Stimulated activated CD4-positive, alpha-beta T cell treated with anti-CD3 and anti-CD28 coated beads, TNF-alpha, amount 100 ng/mL, for 1 hour (primary cell): ENCODE data around the gene GRIN2D.

Experiments used
- DNase-seq, 3 donors: peaks; one replicate each; pipeline ENCODE4 v3.0.0-alpha.2; 2020; ENCODE audit warnings: low read depth in 3 of 3, low spot score in 1 of 3

Gene GRIN2D

GRCh38 chr19:48441360-48442050 lies 48.0 kb downstream of the GRIN2D start:
- DNase-seq = no peak

- DNase-seq = no peak
Measured at GRCh38 chr19:48442116-48443035, 48.9 kb downstream of the GRIN2D start.

DNA sequence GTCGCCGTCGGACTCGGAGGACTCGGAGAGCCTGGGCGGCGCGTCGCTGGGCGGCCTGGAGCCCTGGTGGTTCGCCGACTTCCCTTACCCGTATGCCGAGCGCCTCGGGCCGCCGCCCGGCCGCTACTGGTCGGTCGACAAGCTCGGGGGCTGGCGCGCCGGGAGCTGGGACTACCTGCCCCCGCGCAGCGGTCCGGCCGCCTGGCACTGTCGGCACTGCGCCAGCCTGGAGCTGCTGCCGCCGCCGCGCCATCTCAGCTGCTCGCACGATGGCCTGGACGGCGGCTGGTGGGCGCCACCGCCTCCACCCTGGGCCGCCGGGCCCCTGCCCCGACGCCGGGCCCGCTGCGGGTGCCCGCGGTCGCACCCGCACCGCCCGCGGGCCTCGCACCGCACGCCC lies 49.8 kb downstream of the GRIN2D start:
- no peak for DNase-seq
